GM12878 (cell line): ENCODE results near the gene FOLR2.
"Not testable (repeated sequence)": the region's sequence is repeated elsewhere in the genome, so short reads cannot be mapped to it uniquely, and the experiment has no call there.

ENCODE experiments used
- CREM ChIP-seq: IDR thresholded peaks from 2 replicates; pipeline ENCODE4 v1.6.1; 2014; ENCODE audit warnings: antibody characterized with exemption, low read depth
- JUND ChIP-seq: IDR thresholded peaks from 2 replicates; pipeline ENCODE4 v1.6.1; 2012; ENCODE audit warnings: low read depth, mild to moderate bottlenecking, low read length, improper control_type of control experiment, moderate library complexity
- NRF1 ChIP-seq: conservative IDR thresholded peaks from 2 replicates; pipeline ENCODE4 v1.6.1; 2011; ENCODE audit warnings: mild to moderate bottlenecking, low read depth, low read length, improper control_type of control experiment
- POLR2AphosphoS2 ChIP-seq: IDR thresholded peaks from 2 replicates; pipeline ENCODE4 v1.6.1; 2011; ENCODE audit warnings: low read depth, mild to moderate bottlenecking, low read length, improper control_type of control experiment, moderate library complexity
- RAD51 ChIP-seq: fragments of 450-650 bp; IDR thresholded peaks from 2 replicates; pipeline ENCODE4 v1.6.1; 2016; ENCODE audit warnings: moderate library complexity, mild to moderate bottlenecking, inconsistent platforms
- SREBF2 ChIP-seq: IDR thresholded peaks from 2 replicates; pipeline ENCODE4 v1.6.1; 2012; ENCODE audit warnings: mild to moderate bottlenecking, low read length
- TAF1 ChIP-seq: IDR thresholded peaks from 2 replicates; pipeline ENCODE4 v1.6.1; 2011; ENCODE audit warnings: mild to moderate bottlenecking, low read depth, low read length, borderline replicate concordance
- TBL1XR1 ChIP-seq: IDR thresholded peaks from 2 replicates; pipeline ENCODE4 v1.6.1; 2012; ENCODE audit warnings: low read depth, low read length, improper control_type of control experiment
- TCF7 ChIP-seq: IDR thresholded peaks from 2 replicates; pipeline ENCODE4 v1.6.1; 2014; ENCODE audit warnings: antibody characterized with exemption, borderline replicate concordance
- TF ChIP-seq, protein P1 (sequence below), 3 experiments: IDR thresholded peaks in 2 of 3; conservative IDR thresholded peaks in 1 of 3; 2 replicates each; pipeline ENCODE4 v1.5.1; 2011; ENCODE audit warnings: low read depth in 3 of 3, low read length in 3 of 3, mild to moderate bottlenecking in 3 of 3, control low read depth in 2 of 3, moderate library complexity in 2 of 3, inconsistent platforms in 1 of 3, mixed read lengths in 1 of 3; ENCODE audit not compliant: control insufficient read depth in 2 of 3, insufficient read depth in 1 of 3; ENCODE audit errors: extremely low read depth in 1 of 3
- TF ChIP-seq, protein P2 (sequence below): fragments of 450-650 bp; IDR thresholded peaks from 2 replicates; pipeline ENCODE4 v1.6.1; 2016; ENCODE audit warnings: mild to moderate bottlenecking, moderate library complexity, borderline replicate concordance

DNA sequence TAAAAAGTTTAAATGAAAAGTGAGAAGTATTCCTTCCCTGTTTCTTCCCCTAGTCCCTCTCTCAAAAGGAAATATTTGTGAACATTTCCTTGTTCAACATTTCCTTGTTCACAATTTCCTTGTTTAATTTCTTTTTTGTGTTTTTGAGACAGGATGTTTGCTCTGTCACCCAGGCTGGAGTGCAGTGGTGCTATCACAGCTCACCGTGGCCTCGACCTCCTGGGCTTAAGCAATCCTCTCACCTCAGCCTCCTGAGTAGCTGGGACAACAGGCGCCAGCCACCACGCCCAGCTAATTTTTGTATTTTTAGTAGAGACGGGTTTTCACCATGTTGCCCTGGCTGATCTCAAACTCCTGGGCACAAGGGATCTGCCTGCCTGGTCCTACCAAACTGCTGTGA, 50.4 kb downstream of the FOLR2 start:
- TF ChIP-seq NRF1, TBL1XR1, TCF7, RAD51, POLR2AphosphoS2, CREM, JUND, SREBF2, TAF1: not testable (repeated sequence)
- TF ChIP-seq, protein P1, sequence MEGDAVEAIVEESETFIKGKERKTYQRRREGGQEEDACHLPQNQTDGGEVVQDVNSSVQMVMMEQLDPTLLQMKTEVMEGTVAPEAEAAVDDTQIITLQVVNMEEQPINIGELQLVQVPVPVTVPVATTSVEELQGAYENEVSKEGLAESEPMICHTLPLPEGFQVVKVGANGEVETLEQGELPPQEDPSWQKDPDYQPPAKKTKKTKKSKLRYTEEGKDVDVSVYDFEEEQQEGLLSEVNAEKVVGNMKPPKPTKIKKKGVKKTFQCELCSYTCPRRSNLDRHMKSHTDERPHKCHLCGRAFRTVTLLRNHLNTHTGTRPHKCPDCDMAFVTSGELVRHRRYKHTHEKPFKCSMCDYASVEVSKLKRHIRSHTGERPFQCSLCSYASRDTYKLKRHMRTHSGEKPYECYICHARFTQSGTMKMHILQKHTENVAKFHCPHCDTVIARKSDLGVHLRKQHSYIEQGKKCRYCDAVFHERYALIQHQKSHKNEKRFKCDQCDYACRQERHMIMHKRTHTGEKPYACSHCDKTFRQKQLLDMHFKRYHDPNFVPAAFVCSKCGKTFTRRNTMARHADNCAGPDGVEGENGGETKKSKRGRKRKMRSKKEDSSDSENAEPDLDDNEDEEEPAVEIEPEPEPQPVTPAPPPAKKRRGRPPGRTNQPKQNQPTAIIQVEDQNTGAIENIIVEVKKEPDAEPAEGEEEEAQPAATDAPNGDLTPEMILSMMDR (IDR thresholded peaks at IDR 0.05 in 2 of 3, conservative IDR thresholded peaks at IDR 0.05 in 1 of 3; ENCODE audit: control insufficient read depth in 2 of 3, extremely low read depth in 1 of 3, insufficient read depth in 1 of 3, low read depth in 3 of 3, low read length in 3 of 3): not testable (repeated sequence)
- TF ChIP-seq, protein P2, sequence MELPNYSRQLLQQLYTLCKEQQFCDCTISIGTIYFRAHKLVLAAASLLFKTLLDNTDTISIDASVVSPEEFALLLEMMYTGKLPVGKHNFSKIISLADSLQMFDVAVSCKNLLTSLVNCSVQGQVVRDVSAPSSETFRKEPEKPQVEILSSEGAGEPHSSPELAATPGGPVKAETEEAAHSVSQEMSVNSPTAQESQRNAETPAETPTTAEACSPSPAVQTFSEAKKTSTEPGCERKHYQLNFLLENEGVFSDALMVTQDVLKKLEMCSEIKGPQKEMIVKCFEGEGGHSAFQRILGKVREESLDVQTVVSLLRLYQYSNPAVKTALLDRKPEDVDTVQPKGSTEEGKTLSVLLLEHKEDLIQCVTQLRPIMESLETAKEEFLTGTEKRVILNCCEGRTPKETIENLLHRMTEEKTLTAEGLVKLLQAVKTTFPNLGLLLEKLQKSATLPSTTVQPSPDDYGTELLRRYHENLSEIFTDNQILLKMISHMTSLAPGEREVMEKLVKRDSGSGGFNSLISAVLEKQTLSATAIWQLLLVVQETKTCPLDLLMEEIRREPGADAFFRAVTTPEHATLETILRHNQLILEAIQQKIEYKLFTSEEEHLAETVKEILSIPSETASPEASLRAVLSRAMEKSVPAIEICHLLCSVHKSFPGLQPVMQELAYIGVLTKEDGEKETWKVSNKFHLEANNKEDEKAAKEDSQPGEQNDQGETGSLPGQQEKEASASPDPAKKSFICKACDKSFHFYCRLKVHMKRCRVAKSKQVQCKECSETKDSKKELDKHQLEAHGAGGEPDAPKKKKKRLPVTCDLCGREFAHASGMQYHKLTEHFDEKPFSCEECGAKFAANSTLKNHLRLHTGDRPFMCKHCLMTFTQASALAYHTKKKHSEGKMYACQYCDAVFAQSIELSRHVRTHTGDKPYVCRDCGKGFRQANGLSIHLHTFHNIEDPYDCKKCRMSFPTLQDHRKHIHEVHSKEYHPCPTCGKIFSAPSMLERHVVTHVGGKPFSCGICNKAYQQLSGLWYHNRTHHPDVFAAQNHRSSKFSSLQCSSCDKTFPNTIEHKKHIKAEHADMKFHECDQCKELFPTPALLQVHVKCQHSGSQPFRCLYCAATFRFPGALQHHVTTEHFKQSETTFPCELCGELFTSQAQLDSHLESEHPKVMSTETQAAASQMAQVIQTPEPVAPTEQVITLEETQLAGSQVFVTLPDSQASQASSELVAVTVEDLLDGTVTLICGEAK: not testable (repeated sequence)
